WERI-Rb-1 (cell line): ENCODE measurements around the gene MED12.

Experiments used
- DNase-seq: peaks from one replicate; pipeline ENCODE4 v3.0.0-alpha.2; 2020
- H3K27ac ChIP-seq: fragments of 250-450 bp; sonication (Bioruptor Pico); 2 replicates; pipeline ENCODE4 v1.5.1; 2020; ENCODE audit warnings: mild to moderate bottlenecking, moderate library complexity
- H3K27me3 ChIP-seq: fragments of 250-450 bp; sonication (Bioruptor Pico); 2 replicates; pipeline ENCODE4 v1.5.1; 2021; ENCODE audit warnings: mild to moderate bottlenecking, low read depth, moderate library complexity; ENCODE audit not compliant: insufficient read depth, severe bottlenecking
- H3K36me3 ChIP-seq: fragments of 250-450 bp; sonication (Bioruptor Pico); 2 replicates; pipeline ENCODE4 v1.5.1; 2020; ENCODE audit warnings: mild to moderate bottlenecking, moderate library complexity
- H3K4me3 ChIP-seq: 2 replicates; pipeline ENCODE4 v1.5.1; 2011; ENCODE audit warnings: low read depth, mild to moderate bottlenecking, control low read depth, low read length
- H3K9me3 ChIP-seq: fragments of 250-450 bp; sonication (Bioruptor Pico); 2 replicates; pipeline ENCODE4 v1.5.1; 2021; ENCODE audit warnings: mild to moderate bottlenecking, moderate library complexity; ENCODE audit not compliant: severe bottlenecking
- TF ChIP-seq, protein P1 (sequence below): IDR thresholded peaks from 2 replicates; pipeline ENCODE4 v1.5.1; 2011; ENCODE audit warnings: low read depth, mild to moderate bottlenecking, control low read depth, inconsistent platforms, low read length

MED12 gene

DNA sequence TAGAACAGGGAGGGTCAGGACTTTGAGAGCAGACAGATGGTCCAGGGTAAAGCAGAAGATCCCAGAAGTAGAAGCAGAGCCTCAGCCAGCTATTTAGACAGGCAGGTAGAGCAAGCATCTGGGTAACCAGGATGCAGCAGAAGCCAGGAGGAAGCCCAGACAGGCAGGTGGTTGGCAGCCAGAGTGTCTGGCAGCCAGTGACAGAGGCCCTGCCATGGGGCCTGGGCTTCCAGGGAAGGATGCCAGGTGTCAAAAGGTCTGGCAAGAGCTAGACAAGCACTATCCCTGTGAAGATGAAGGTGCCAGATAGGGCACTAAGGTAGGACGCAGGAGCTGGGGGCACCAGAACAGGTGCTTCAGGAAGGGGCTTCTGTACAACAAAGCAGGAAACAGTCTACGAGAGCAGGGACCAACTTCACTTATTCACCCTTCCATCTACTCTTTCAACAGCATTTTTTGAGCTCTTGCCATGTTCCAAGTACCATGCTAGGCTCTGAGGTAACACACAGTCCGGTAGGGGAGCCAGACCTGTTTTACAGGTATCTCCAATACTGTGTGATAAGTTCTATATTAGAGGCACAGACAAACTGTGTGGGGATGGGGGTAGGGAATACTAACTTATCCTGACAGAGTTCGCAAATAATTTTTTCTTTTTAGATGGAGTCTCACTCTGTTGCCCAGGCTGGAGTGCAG is 66.6 kb downstream of the MED12 start:
- DNase-seq: no peak
- no peak overlapping the region for H3K27ac ChIP-seq
- no peaks in the 10 kb centered on the region for H3K36me3 ChIP-seq
- H3K27me3 ChIP-seq: peaks cover 6% of the 10 kb centered on the region
- no peak overlapping the region for H3K4me3 ChIP-seq
- TF ChIP-seq, protein P1, sequence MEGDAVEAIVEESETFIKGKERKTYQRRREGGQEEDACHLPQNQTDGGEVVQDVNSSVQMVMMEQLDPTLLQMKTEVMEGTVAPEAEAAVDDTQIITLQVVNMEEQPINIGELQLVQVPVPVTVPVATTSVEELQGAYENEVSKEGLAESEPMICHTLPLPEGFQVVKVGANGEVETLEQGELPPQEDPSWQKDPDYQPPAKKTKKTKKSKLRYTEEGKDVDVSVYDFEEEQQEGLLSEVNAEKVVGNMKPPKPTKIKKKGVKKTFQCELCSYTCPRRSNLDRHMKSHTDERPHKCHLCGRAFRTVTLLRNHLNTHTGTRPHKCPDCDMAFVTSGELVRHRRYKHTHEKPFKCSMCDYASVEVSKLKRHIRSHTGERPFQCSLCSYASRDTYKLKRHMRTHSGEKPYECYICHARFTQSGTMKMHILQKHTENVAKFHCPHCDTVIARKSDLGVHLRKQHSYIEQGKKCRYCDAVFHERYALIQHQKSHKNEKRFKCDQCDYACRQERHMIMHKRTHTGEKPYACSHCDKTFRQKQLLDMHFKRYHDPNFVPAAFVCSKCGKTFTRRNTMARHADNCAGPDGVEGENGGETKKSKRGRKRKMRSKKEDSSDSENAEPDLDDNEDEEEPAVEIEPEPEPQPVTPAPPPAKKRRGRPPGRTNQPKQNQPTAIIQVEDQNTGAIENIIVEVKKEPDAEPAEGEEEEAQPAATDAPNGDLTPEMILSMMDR: no peak
- H3K9me3 ChIP-seq: peaks cover 4% of the 10 kb centered on the region

DNA sequence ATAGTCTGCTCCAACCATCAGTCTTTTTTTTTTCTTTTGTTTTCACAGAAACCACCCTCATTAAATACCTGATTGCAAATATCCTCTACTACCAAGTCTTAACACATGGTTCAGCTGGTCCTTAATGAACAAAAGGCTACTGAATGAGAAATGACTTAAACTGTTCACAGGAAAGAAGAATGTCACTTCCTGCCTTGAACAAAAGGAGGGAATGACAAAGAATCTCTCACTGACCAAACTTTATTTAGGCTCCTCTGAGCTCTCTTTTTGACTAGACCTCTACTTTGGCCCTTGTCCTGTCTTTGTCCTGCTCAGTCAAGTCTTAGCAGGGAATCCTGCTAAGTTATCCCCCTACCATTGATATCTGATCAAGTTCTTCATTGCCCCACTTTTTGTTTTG is 72.9 kb downstream of the MED12 start:
- Histone ChIP-seq H3K27me3 (peaks cover 2% of the 10 kb centered on the region), H3K4me3 (no peak overlapping the region), H3K9me3 (no peaks in the 10 kb centered on the region), H3K27ac (no peak overlapping the region), H3K36me3 (no peaks in the 10 kb centered on the region)
- no peak for DNase-seq
- TF ChIP-seq, protein P1: no peak
